ENCODE results near the gene SET. TPM values are rescaled to one million over a fixed set of nuclear protein-coding genes. Genes with fewer than 3 reads are reported as not detected.
A peak's percentile ranks its signal among the peaks of the same experiment; 100 is the strongest.
"Not testable (repeated sequence)": the region's sequence is repeated elsewhere in the genome, so short reads cannot be mapped to it uniquely, and the experiment has no call there.

Gene SET
- total RNA-seq, 4 donors from 2014 or later: 173 to 217 (median 202) TPM

DNA sequence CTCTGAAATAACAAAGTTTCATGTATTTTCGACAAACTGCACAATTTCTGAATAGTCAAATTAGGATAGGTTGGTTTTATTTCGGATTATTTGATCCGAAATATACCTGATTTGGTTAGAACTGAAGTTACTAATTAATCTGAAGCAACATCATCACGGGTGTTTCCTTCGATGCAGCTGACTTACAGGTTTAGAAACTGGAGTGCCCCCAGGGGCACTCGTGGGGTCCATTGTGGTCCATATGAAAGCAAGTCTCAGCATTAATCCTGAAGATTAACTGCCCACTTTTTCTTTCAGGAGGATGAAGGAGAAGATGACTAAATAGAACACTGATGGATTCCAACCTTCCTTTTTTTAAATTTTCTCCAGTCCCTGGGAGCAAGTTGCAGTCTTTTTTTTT, 5.3 kb downstream of the SET start:
- DNase-seq: no peak
- H3K4me3 ChIP-seq (replicated peaks in 1 of 3): no peak overlapping the region
- no peaks in the 10 kb centered on the region for H3K27me3 ChIP-seq
- TF ChIP-seq POLR2A (IDR thresholded peaks at IDR 0.05): no peak
- TF ChIP-seq, protein P1, sequence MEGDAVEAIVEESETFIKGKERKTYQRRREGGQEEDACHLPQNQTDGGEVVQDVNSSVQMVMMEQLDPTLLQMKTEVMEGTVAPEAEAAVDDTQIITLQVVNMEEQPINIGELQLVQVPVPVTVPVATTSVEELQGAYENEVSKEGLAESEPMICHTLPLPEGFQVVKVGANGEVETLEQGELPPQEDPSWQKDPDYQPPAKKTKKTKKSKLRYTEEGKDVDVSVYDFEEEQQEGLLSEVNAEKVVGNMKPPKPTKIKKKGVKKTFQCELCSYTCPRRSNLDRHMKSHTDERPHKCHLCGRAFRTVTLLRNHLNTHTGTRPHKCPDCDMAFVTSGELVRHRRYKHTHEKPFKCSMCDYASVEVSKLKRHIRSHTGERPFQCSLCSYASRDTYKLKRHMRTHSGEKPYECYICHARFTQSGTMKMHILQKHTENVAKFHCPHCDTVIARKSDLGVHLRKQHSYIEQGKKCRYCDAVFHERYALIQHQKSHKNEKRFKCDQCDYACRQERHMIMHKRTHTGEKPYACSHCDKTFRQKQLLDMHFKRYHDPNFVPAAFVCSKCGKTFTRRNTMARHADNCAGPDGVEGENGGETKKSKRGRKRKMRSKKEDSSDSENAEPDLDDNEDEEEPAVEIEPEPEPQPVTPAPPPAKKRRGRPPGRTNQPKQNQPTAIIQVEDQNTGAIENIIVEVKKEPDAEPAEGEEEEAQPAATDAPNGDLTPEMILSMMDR (IDR thresholded peaks at IDR 0.05): no peak
- no peak overlapping the region for H3K27ac ChIP-seq
- H3K4me1 ChIP-seq: peaks cover 11 to 14% of the 10 kb centered on the region in 2 donors
- 85 to 87% methylated on average over 6 of the region's 6 CpGs for WGBS, 2 donors
- intact Hi-C loops (cut with DNase I): no loop called here
- no peaks in the 10 kb centered on the region for H3K9me3 ChIP-seq
- H3K36me3 ChIP-seq: peaks cover 28 to 44% of the 10 kb centered on the region in 2 donors

DNA sequence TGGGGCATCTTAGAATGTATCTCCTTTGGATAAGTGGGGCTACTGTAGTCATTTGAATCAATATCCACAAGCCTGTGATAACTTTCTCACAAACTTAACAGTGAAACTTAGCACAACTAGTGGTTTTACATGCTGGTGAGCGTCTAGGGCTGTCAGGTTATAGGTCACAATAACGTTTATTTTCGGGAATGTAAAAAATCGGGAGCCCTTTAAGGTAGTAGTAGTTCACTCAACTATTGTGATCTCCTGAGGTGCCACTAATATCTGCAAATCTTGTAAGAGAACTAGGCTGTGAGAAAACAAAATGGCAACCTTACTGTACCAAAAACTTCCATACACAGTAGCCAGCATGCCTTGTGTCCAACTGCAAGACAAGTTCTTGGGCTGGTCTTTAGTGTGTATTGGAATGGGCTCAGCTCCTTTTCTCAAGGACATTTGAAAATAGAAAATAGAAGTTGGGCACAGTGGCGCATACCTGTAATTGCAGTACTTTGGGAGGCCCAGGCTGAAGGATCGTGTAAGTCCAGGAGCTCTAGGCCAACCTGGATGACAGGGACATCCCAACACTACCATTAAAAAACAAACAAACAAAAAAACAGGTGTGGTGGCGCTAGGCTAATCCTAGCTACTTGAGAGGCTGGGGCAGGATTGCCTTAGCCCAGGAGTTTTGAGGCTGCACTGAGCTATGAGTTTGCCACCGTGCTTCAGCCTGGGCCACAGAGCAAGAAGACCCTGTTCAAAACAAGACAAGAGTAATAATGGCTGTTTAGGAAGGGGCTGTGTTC, 8.1 kb downstream of the SET start:
- no peak for TF ChIP-seq POLR2A (IDR thresholded peaks at IDR 0.05)
- TF ChIP-seq, protein P1 (IDR thresholded peaks at IDR 0.05): no peak
- DNase-seq: no peak
- WGBS, 2 donors: 78 to 79% methylated on average over 8 of the region's 8 CpGs
- peaks cover 0 to 2% of the 10 kb centered on the region in 2 donors for H3K4me1 ChIP-seq
- no peak overlapping the region for H3K27ac ChIP-seq
- intact Hi-C loops (cut with DNase I): no loop called here
- no peak overlapping the region for H3K4me3 ChIP-seq (replicated peaks in 1 of 3)
- H3K27me3 ChIP-seq: no peaks in the 10 kb centered on the region
- no peaks in the 10 kb centered on the region for H3K9me3 ChIP-seq
- H3K36me3 ChIP-seq: peaks cover 23 to 38% of the 10 kb centered on the region in 2 donors

DNA sequence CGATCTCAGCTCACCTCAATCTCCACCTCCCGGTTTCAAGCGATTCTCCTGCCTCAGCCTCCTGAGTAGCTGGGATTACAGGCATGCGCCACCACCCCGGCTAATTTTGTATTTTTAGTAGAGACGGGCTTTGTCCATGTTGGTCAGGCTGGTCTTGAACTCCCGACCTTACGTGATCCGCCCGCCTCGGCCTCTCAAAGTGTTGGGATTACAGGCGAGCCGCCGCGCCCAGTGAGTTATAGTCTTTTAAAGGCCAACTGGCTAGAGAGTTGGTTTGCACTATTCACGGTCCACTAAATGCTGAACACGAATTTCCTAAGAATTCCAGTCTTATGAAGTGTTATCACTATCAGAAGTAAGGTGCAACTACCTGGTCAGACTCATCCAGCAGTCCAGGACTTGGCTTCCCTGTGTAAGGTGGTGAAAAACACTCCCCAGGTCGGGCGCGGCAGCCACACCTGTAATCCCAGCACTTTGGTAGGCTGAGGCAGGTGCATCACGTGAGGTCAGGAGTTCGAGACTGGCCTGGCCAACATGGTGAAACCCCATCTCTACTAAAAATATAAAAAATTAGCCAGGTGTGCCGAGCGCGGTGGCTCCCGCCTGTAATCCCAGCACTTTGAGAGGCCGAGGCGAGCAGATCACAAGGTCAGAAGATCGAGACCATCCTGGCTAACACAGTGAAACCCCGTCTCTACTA, 10.2 kb downstream of the SET start:
- H3K9me3 ChIP-seq; H3K4me3 ChIP-seq (replicated peaks in 1 of 3); H3K27me3 ChIP-seq; DNase-seq; intact Hi-C loops (cut with DNase I); H3K27ac ChIP-seq; H3K4me1 ChIP-seq: not testable (repeated sequence)
- WGBS, 2 donors: 92 to 95% methylated on average over 30 of the region's 30 CpGs
- peaks cover 4 to 17% of the 10 kb centered on the region in 2 donors for H3K36me3 ChIP-seq

DNA sequence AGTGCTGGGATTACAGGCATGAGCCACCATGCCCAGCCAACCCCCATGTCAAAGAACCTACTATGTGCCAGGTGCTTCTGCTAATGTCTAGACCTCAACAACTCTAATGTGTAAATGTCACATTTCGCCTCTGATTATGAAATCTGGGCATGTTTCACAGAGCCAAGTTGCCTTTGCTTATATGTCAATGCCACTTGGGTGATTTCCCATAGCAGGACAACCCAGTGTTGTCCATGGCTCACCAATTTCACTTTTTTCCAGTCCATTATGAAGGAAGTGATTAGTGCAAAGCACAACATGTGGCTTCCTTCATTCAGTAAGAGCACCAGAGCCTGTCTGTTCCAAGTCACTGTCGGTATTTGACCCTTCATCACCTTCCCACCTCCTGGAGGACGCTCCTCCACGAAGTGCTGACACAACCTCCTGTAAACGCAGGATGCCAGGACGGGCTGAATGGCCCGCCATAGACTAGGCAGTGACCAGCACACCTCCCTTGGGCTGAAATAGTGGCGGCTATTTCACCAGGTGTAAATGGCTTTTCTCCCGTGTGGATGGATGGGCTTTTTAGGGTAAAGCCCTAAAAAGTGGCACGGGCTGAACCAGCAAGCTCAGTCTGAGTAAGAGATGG, 12.3 kb downstream of the SET start:
- Histone ChIP-seq H3K36me3 (peaks cover 0 to 2% of the 10 kb centered on the region in 2 donors), H3K27ac (no peak overlapping the region), H3K4me3 (replicated peaks in 1 of 3) (no peak overlapping the region), H3K4me1 (peaks cover 0 to 9% of the 10 kb centered on the region in 2 donors), H3K27me3 (no peaks in the 10 kb centered on the region), H3K9me3 (no peaks in the 10 kb centered on the region)
- 75 to 78% methylated on average over 10 of the region's 10 CpGs for WGBS, 2 donors
- TF ChIP-seq POLR2A (IDR thresholded peaks at IDR 0.05): no peak
- TF ChIP-seq, protein P1 (IDR thresholded peaks at IDR 0.05): no peak
- no peak for DNase-seq
- intact Hi-C loops (cut with DNase I): no loop called here

DNA sequence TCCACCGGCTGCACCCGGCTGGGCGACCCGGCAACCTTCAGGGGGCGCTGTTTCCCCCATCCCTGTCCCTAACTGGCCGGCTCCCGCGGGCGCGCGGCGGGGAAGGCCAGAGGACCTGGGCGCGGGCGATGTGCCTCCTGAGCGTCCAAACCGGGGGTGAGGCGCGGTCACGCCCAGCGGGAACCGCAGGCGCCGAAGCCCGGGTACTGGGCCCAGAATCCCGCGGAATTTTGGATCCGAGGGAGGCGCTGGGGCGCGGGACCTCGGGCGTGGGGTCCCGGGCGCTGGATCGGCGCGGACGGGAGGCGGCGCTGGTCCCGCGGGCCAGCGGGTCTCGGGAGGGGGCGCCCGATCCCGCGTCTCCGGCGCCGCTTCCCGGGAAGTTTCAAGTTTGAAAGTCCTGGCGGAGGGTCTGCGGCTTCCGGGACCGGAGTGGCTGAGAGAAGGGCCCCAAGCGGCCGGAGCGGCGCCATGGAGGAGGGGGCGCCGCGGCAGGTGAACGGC, 13.5 kb downstream of the SET start, which contains the start of gene PKN3:
Gene PKN3 (plus strand): TSS at position 59 of the 504 bp plus-strand sequence. CDS start 413 bp downstream, at position 472.
- WGBS, 2 donors: 0 to 1% methylated on average over 5 to 23 of the region's 65 CpGs
- TF ChIP-seq, protein P1 (IDR thresholded peaks at IDR 0.05): peak; percentile 53 to 93 (median 79)
- no peak for TF ChIP-seq POLR2A (IDR thresholded peaks at IDR 0.05)
- no peaks in the 10 kb centered on the region for H3K27me3 ChIP-seq
- peak; percentile 83 to 88 for DNase-seq
- no peaks in the 10 kb centered on the region for H3K36me3 ChIP-seq
- H3K4me1 ChIP-seq: peaks cover 0 to 9% of the 10 kb centered on the region in 2 donors
- intact Hi-C loops (cut with DNase I): no loop called here
- H3K27ac ChIP-seq: peak within 1 kb of the TSS; percentile 51 to 80 (median 78)
- H3K9me3 ChIP-seq: no peaks in the 10 kb centered on the region
- H3K4me3 ChIP-seq (replicated peaks in 1 of 3): peak within 1 kb of the TSS; percentile 75 to 83 (median 79)
